GM12878 (cell line): ENCODE results near the gene TPCN2. TPM values are rescaled to one million over a fixed set of nuclear protein-coding genes. Genes with fewer than 3 reads are reported as not detected.

Experiments
- ATAC-seq: fragments of 200-7000 bp; cut with Tn5 transposase; 3 replicates; pipeline ENCODE4 v1.9.1; 2020; ENCODE audit warnings: mild to moderate bottlenecking, moderate library complexity
- BruUV-seq: library from RNA; stranded (reverse); fragments of 400-500 nt; replicated peaks from 2 replicates; lab custom pipeline; 2021; lab: Mats Ljungman, UMichigan
- CTCF ChIA-PET: fragments of 300-600 bp; sonication (Branson Sonifier 250); formaldehyde crosslinking; extraction: SDS; loops from one replicate; lab custom pipeline; 2021; ENCODE audit warnings: inconsistent platforms; lab: Yijun Ruan, JAX
- POLR2A ChIA-PET: fragments of 350-600 bp; formaldehyde crosslinking; extraction: SDS; loops from one replicate; lab custom pipeline; 2021; ENCODE audit warnings: inconsistent platforms; lab: Charles Lee
- RAD21 ChIA-PET: fragments of 300-600 bp; sonication (Branson Sonifier 250); formaldehyde crosslinking; loops from one replicate; lab custom pipeline; 2023; ENCODE audit warnings: antibody characterized with exemption; ENCODE audit not compliant: unreplicated experiment; lab: Charles Lee
- SMC1A ChIA-PET: fragments of 300-600 bp; sonication (Branson Sonifier 250); formaldehyde crosslinking; loops from one replicate; lab custom pipeline; 2023; ENCODE audit not compliant: unreplicated experiment, uncharacterized antibody; lab: Charles Lee
- DNase-seq: peaks from one replicate; pipeline ENCODE4 v3.0.0-alpha.2; 2011; ENCODE audit warnings: low read depth, low spot score
- FAIRE-seq: peaks from 3 replicates; lab custom pipeline; 2011; peaks lifted over from hg19 to GRCh38; lab: Jason Lieb, UNC
- H2AFZ ChIP-seq: 2 replicates; pipeline ENCODE4 v1.6.0; 2011; ENCODE audit warnings: low read depth, low read length, control low read depth; ENCODE audit not compliant: control insufficient read depth
- H3K27ac ChIP-seq: 2 replicates; pipeline ENCODE4 v1.5.1; 2011; ENCODE audit warnings: control low read depth; ENCODE audit not compliant: control insufficient read depth, insufficient read depth
- H3K27me3 ChIP-seq, 2 experiments: replicated peaks in 1 of 2; 2 replicates each; pipeline versions ENCODE4 v1.6.0 to v1.6.1; 2011; ENCODE audit warnings: low read length in 1 of 2; ENCODE audit not compliant: control insufficient read depth in 2 of 2, insufficient read depth in 2 of 2
- H3K36me3 ChIP-seq, 2 experiments: 2 replicates each; pipeline ENCODE4 v1.5.1; 2011; ENCODE audit warnings: low read length in 1 of 2; ENCODE audit not compliant: control insufficient read depth in 2 of 2, insufficient read depth in 2 of 2
- H3K4me1 ChIP-seq: 2 replicates; pipeline ENCODE4 v1.6.1; 2011; ENCODE audit warnings: mild to moderate bottlenecking, low read length, moderate library complexity, mixed read lengths; ENCODE audit not compliant: control insufficient read depth, insufficient read depth
- H3K4me2 ChIP-seq: 2 replicates; pipeline ENCODE4 v1.6.0; 2011; ENCODE audit warnings: control low read depth; ENCODE audit not compliant: control insufficient read depth, insufficient read depth
- H3K4me3 ChIP-seq: fragments of 200-600 bp; sonication (generic); 2 replicates; pipeline ENCODE4 v1.5.1; 2016
- H3K79me2 ChIP-seq: 2 replicates; pipeline ENCODE4 v1.6.0; 2011; ENCODE audit warnings: low read length; ENCODE audit not compliant: control insufficient read depth, insufficient read depth
- H3K9ac ChIP-seq: 2 replicates; pipeline ENCODE4 v1.8.0; 2011; ENCODE audit warnings: low read length, control low read depth, mixed read lengths; ENCODE audit not compliant: control insufficient read depth, insufficient read depth
- H3K9me3 ChIP-seq: replicated peaks from 3 replicates; pipeline ENCODE4 v1.5.1; 2011; ENCODE audit warnings: mild to moderate bottlenecking, low read length; ENCODE audit not compliant: control insufficient read depth, insufficient read depth
- H4K20me1 ChIP-seq: 2 replicates; pipeline ENCODE4 v1.6.0; 2011; ENCODE audit not compliant: control insufficient read depth, insufficient read depth
- ATF2 ChIP-seq: IDR thresholded peaks from 2 replicates; pipeline ENCODE4 v1.6.1; 2012; ENCODE audit warnings: low read length, inconsistent platforms
- ATF3 ChIP-seq: IDR thresholded peaks from 2 replicates; pipeline ENCODE4 v1.6.1; 2011; ENCODE audit warnings: low read depth, mild to moderate bottlenecking, low read length, moderate library complexity, borderline replicate concordance; ENCODE audit errors: extremely low read depth
- BCL3 ChIP-seq: IDR thresholded peaks from 2 replicates; pipeline ENCODE4 v1.6.1; 2011; ENCODE audit warnings: borderline replicate concordance, low read depth, mild to moderate bottlenecking, moderate library complexity, low read length; ENCODE audit not compliant: insufficient read depth, poor library complexity, severe bottlenecking
- KDM1A ChIP-seq: fragments of 200-600 bp; sonication (generic); IDR thresholded peaks from 2 replicates; pipeline ENCODE4 v1.6.1; 2016; ENCODE audit warnings: borderline replicate concordance
- NR2F1 ChIP-seq: fragments of 450-650 bp; conservative IDR thresholded peaks from 2 replicates; pipeline ENCODE4 v1.6.1; 2017; ENCODE audit warnings: mild to moderate bottlenecking
- PAX8 ChIP-seq: fragments of 450-650 bp; IDR thresholded peaks from 2 replicates; pipeline ENCODE4 v1.6.1; 2017; ENCODE audit warnings: mild to moderate bottlenecking, moderate library complexity
- TCF3 ChIP-seq: IDR thresholded peaks from 2 replicates; pipeline ENCODE4 v1.6.1; 2012; ENCODE audit warnings: low read depth, mild to moderate bottlenecking, low read length, borderline replicate concordance; ENCODE audit not compliant: insufficient read depth
- WGBS: methylation state at CpG from one replicate; pipeline ENCODE4 v1.1.6; 2016; ENCODE audit warnings: low lambda C conversion rate; ENCODE audit not compliant: insufficient replicate concordance, insufficient coverage; ENCODE audit errors: missing lambda C conversion rate; 5-methylcytosine and 5-hydroxymethylcytosine counted together
- in situ Hi-C: fragments of 300-500 bp; cut with MboI; formaldehyde crosslinking; loops from 9 replicates; pipeline ENCODE4 v1.14.3; 2018; ENCODE audit warnings: mixed read lengths
- intact Hi-C: fragments of 100-400 bp; cut with micrococcal nuclease; formaldehyde crosslinking; loops from one replicate; pipeline ENCODE4 v1.14.2; 2022; ENCODE audit not compliant: unreplicated experiment
- polyA plus RNA-seq, 11 experiments: library from polyadenylated mRNA; depleted of rRNA in 4 of 11; unstranded in 6 of 11; stranded (reverse) in 5 of 11; fragments of >200 nt; fragmentation: Nextera tagmentation in 4 of 11; fragmentation: Illumina TruSeq in 1 of 11; extraction: Ambion mirVana in 4 of 11; extraction: Trizol in 1 of 11; gene quantifications; 1 replicate in 1 of 11; 2 replicates in 10 of 11; pipeline versions ENCODE4 v1.2.1 to v1.2.3, GENCODE V29; 2011 to 2016; ENCODE audit warnings: inconsistent platforms in 2 of 11, missing spikeins in 2 of 11, low read depth in 1 of 11
- total RNA-seq, 4 experiments: library from RNA; depleted of rRNA in 3 of 4; stranded (reverse); fragments of >200 nt in 3 of 4; fragmentation: Illumina TruSeq in 1 of 4; extraction: Trizol in 1 of 4; gene quantifications; 2 replicates each; pipeline versions ENCODE4 v1.2.1 to v1.2.3, GENCODE V29; 2013 to 2021

Gene TPCN2
- total and polyA plus RNA-seq, 10 of the 15 experiments (the other 5 are each of a cell fraction or from before 2014, with no cell fraction given) = 1.7 to 18.4 (median 8.4) TPM

- ChIA-PET SMC1A (interaction anchor here (0.8 to 2.0 kb wide), 9 partner anchors 12 to 539 kb away, joined by 3 to 8 read pairs (median 4); no protein-coding TSS in a partner anchor), RAD21 (interaction anchor here (0.7 to 2.8 kb wide), 12 partner anchors 20 to 539 kb away, joined by 3 to 14 read pairs (median 5); partner anchors contain the start of gene SMIM38), POLR2A (no interaction called here), CTCF (interaction anchor here (0.6 to 2.4 kb wide), 23 partner anchors 8 to 540 kb away, joined by 3 to 9 read pairs (median 4); partner anchors contain the start of genes CCND1 and SMIM38)
- Histone ChIP-seq H3K4me1 (peaks cover 14% of the 10 kb centered on the region), H3K79me2 (no peaks in the 10 kb centered on the region), H4K20me1 (no peaks in the 10 kb centered on the region), H3K36me3 (no peaks in the 10 kb centered on the region), H3K4me2 (no peak overlapping the region), H2AFZ (no peak overlapping the region), H3K9me3 (peaks cover 19% of the 10 kb centered on the region; the same call in 2 of the 3 replicates), H3K9ac (no peak overlapping the region), H3K27ac (no peak overlapping the region), H3K27me3 (no peaks in the 10 kb centered on the region), H3K4me3 (no peak overlapping the region)
- 81% methylated on average over 11 of the region's 11 CpGs for WGBS
- intact Hi-C loops = no loop called here
- in situ Hi-C loops = no loop called here
- TF ChIP-seq ATF2 (no peak), KDM1A (no peak), PAX8 (no peak), ATF3 (no peak), TCF3 (no peak), NR2F1 (no peak), BCL3 (no peak)
- DNase-seq (no peak), ATAC-seq (no peak), FAIRE-seq (no peak)
- no TSS peak for BruUV-seq
Observed at GRCh38 chr11:69131121-69131566, 82.4 kb downstream of the TPCN2 start.
